ENCODE measurements around the gene LMF2. TPM values are rescaled to one million over a fixed set of nuclear protein-coding genes. Genes with fewer than 3 reads are reported as not detected.

The LMF2 gene
- polyA plus RNA-seq, 1 donor (not counting 4 experiments of a cell fraction or from before 2014, with no cell fraction given), result 13.2 TPM

DNA sequence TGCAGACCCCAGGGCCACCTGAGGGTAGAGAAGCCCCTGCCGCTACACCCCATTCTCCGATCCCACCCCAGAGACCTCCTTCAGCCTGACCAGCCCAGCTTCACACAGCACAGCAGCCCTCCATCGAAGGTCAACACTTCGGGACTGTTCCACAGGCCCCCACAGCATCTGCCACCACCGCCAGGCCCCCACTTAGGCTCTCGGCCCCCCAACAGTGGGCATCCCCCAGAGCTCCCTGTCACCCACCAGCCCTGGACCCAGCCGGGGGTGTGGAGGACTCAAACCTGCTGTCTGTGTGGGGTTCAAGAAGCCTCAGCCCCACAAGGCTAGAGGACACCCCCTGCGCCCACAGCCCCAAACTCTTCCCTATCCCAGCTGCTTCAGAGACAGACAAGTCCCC is 38.9 kb downstream of the LMF2 start:
- peaks cover 23 to 49% of the 10 kb centered on the region in 2 experiments for H3K36me3 ChIP-seq (ENCODE audit: control insufficient read depth in 2 of 2, extremely low read depth in 1 of 2, insufficient read depth in 2 of 2, low read length in 2 of 2)
- no peak overlapping the region for H2AFZ ChIP-seq (ENCODE audit: control insufficient read depth, low read length)
- H4K20me1 ChIP-seq (ENCODE audit: control insufficient read depth, extremely low read depth, insufficient read depth, low read length), result peaks cover 37% of the 10 kb centered on the region
- H3K4me2 ChIP-seq (ENCODE audit: control insufficient read depth, extremely low read depth, insufficient read depth, low read depth, low read length), result no peak overlapping the region
- FAIRE-seq (no peak), DNase-seq (ENCODE audit: low read depth, low spot score) (no peak)
- H3K27me3 ChIP-seq (ENCODE audit: control insufficient read depth, extremely low read depth, insufficient read depth, low read length), result no peaks in the 10 kb centered on the region
- H3K4me3 ChIP-seq (ENCODE audit: control insufficient read depth in 2 of 3, extremely low read depth in 1 of 3, insufficient read depth in 2 of 3, low read depth in 1 of 3, low read length in 3 of 3), result no peak overlapping the region
- no peaks in the 10 kb centered on the region for H3K9me3 ChIP-seq (ENCODE audit: control insufficient read depth, low read depth, low read length)
- no peak overlapping the region for H3K27ac ChIP-seq (ENCODE audit: control insufficient read depth, insufficient read depth, low read length)
- H3K9ac ChIP-seq (ENCODE audit: control insufficient read depth, extremely low read depth, insufficient read depth, low read length), result no peak overlapping the region
- TF ChIP-seq CTCF (optimal IDR thresholded peaks at IDR 0.05 in 1 of 3, IDR thresholded peaks at IDR 0.05 in 1 of 3, conservative IDR thresholded peaks at IDR 0.05 in 1 of 3; ENCODE audit: extremely low read depth in 1 of 3, insufficient read depth in 2 of 3, low read length in 3 of 3) (no peak), EZH2 (IDR thresholded peaks at IDR 0.05; ENCODE audit: low read length) (no peak)
- dilution Hi-C loops (cut with MboI; ENCODE audit: extremely low pct_ligation_motif_present, low sequenced_read_pairs), result no loop called here
- peaks cover 15% of the 10 kb centered on the region for H3K9me1 ChIP-seq (ENCODE audit: control insufficient read depth, extremely low read depth, insufficient read depth, low read length)
- peaks cover 44% of the 10 kb centered on the region for H3K4me1 ChIP-seq (ENCODE audit: control insufficient read depth, extremely low read depth, insufficient read depth, low read length)
- peaks cover 49% of the 10 kb centered on the region for H3K79me2 ChIP-seq (ENCODE audit: control insufficient read depth, insufficient read depth, low read length)

DNA sequence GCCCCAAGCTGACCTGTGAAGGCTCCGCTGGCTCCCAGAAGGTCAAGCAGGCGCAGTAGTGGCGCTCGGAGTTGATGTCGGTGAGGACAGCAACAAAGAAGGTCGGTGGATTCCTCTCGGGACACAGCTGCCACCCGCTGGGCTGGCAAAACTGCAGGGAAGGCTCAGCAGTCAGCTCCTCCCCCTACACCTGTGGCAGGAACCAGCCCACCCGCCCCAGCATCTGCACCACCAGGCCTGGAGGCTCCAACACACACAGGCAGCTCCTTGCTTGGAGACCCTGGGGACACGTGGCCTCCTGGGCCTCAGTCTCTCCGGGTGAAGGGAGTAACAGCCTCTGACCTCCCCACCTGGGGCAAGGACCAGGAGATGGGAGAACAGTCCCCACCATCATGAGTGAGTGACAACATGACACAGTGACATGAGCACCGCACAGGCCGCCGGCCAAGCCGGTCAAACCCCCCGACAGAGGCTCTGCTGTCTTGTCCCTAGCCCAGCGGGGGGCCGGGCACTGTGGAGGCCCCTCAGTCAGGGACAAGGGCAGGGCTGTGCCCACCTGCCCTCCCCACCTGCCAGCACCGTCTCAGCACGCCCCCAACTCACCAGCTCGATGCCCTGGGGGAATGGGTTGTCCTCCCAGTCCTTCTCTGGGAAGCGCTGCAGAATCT is 39.6 kb downstream of the LMF2 start:
- peaks cover 25 to 49% of the 10 kb centered on the region in 2 experiments for H3K36me3 ChIP-seq (ENCODE audit: control insufficient read depth in 2 of 2, extremely low read depth in 1 of 2, insufficient read depth in 2 of 2, low read length in 2 of 2)
- H2AFZ ChIP-seq (ENCODE audit: control insufficient read depth, low read length), result no peak overlapping the region
- H3K27me3 ChIP-seq (ENCODE audit: control insufficient read depth, extremely low read depth, insufficient read depth, low read length), result no peaks in the 10 kb centered on the region
- peaks cover 37% of the 10 kb centered on the region for H3K4me1 ChIP-seq (ENCODE audit: control insufficient read depth, extremely low read depth, insufficient read depth, low read length)
- DNase-seq (ENCODE audit: low read depth, low spot score) (no peak), FAIRE-seq (no peak)
- no peak overlapping the region for H3K9ac ChIP-seq (ENCODE audit: control insufficient read depth, extremely low read depth, insufficient read depth, low read length)
- H3K9me1 ChIP-seq (ENCODE audit: control insufficient read depth, extremely low read depth, insufficient read depth, low read length), result peaks cover 13% of the 10 kb centered on the region
- H3K4me2 ChIP-seq (ENCODE audit: control insufficient read depth, extremely low read depth, insufficient read depth, low read depth, low read length), result no peak overlapping the region
- dilution Hi-C loops (cut with MboI; ENCODE audit: extremely low pct_ligation_motif_present, low sequenced_read_pairs), result no loop called here
- H3K79me2 ChIP-seq (ENCODE audit: control insufficient read depth, insufficient read depth, low read length), result peaks cover 42% of the 10 kb centered on the region
- peaks cover 30% of the 10 kb centered on the region for H4K20me1 ChIP-seq (ENCODE audit: control insufficient read depth, extremely low read depth, insufficient read depth, low read length)
- H3K4me3 ChIP-seq (ENCODE audit: control insufficient read depth in 2 of 3, extremely low read depth in 1 of 3, insufficient read depth in 2 of 3, low read depth in 1 of 3, low read length in 3 of 3), result no peak overlapping the region
- TF ChIP-seq EZH2 (IDR thresholded peaks at IDR 0.05; ENCODE audit: low read length), result no peak
- TF ChIP-seq CTCF (optimal IDR thresholded peaks at IDR 0.05 in 1 of 3, IDR thresholded peaks at IDR 0.05 in 1 of 3, conservative IDR thresholded peaks at IDR 0.05 in 1 of 3; ENCODE audit: extremely low read depth in 1 of 3, insufficient read depth in 2 of 3, low read length in 3 of 3), result no peak
- no peaks in the 10 kb centered on the region for H3K9me3 ChIP-seq (ENCODE audit: control insufficient read depth, low read depth, low read length)
- H3K27ac ChIP-seq (ENCODE audit: control insufficient read depth, insufficient read depth, low read length), result no peak overlapping the region

All from keratinocyte (primary cell).